GM21515 (cell line): Measurements from ENCODE around the gene TNFRSF11A.

ENCODE experiments used
- ATAC-seq: cut with Tn5 transposase; IDR thresholded peaks from one replicate; pipeline ENCODE4 v1.9.1; 2021; ENCODE audit not compliant: unreplicated experiment

Gene TNFRSF11A

GRCh38 chr18:62341473-62341872 is 16.4 kb downstream of the TNFRSF11A start:
- ATAC-seq = no peak

GRCh38 chr18:62342884-62343283 is 17.8 kb downstream of the TNFRSF11A start:
- ATAC-seq = no peak

- no peak for ATAC-seq
These were observed 18.2 kb downstream of the TNFRSF11A start for GRCh38 chr18:62343316-62343715.

- no peak for ATAC-seq
These were observed 20.8 kb downstream of the TNFRSF11A start for GRCh38 chr18:62345909-62346308.

- ATAC-seq = no peak
These were observed 21.4 kb downstream of the TNFRSF11A start for GRCh38 chr18:62346333-62347088.

GRCh38 chr18:62347089-62347506 is 22.0 kb downstream of the TNFRSF11A start:
- no peak for ATAC-seq

GRCh38 chr18:62348474-62348873 is 23.4 kb downstream of the TNFRSF11A start:
- no peak for ATAC-seq

GRCh38 chr18:62353170-62353569 is 28.1 kb downstream of the TNFRSF11A start:
- ATAC-seq = no peak

- no peak for ATAC-seq
These were observed 29.0 kb downstream of the TNFRSF11A start for GRCh38 chr18:62354151-62354550.

- no peak for ATAC-seq
These were observed 32.1 kb downstream of the TNFRSF11A start for GRCh38 chr18:62357079-62357719.

GRCh38 chr18:62360805-62361204 is 35.7 kb downstream of the TNFRSF11A start:
- no peak for ATAC-seq

GRCh38 chr18:62361288-62361687 is 36.2 kb downstream of the TNFRSF11A start:
- ATAC-seq = no peak

GRCh38 chr18:62364558-62364957 is 39.4 kb downstream of the TNFRSF11A start:
- ATAC-seq = no peak

- ATAC-seq = no peak
These were observed 40.3 kb downstream of the TNFRSF11A start for GRCh38 chr18:62365420-62365819.

GRCh38 chr18:62366992-62367391 is 41.9 kb downstream of the TNFRSF11A start:
- ATAC-seq = no peak

GRCh38 chr18:62368100-62368499 is 43.0 kb downstream of the TNFRSF11A start:
- peak; percentile 72 for ATAC-seq

- ATAC-seq = no peak
These were observed 44.1 kb downstream of the TNFRSF11A start for GRCh38 chr18:62369129-62369644.

- no peak for ATAC-seq
These were observed 45.3 kb downstream of the TNFRSF11A start for GRCh38 chr18:62370366-62370765.

- no peak for ATAC-seq
These were observed 46.3 kb downstream of the TNFRSF11A start for GRCh38 chr18:62371436-62371835.

GRCh38 chr18:62372156-62372555 is 47.0 kb downstream of the TNFRSF11A start:
- ATAC-seq = no peak

GRCh38 chr18:62372882-62373281 is 47.8 kb downstream of the TNFRSF11A start:
- ATAC-seq = no peak

- no peak for ATAC-seq
These were observed 49.4 kb downstream of the TNFRSF11A start for GRCh38 chr18:62374410-62374965.
